ENCODE results near the gene CHCHD3. TPM values are rescaled to one million over a fixed set of nuclear protein-coding genes. Genes with fewer than 3 reads are reported as not detected.

The CHCHD3 gene
- total RNA-seq, 1 donor from 2014 or later = 209 TPM

DNA sequence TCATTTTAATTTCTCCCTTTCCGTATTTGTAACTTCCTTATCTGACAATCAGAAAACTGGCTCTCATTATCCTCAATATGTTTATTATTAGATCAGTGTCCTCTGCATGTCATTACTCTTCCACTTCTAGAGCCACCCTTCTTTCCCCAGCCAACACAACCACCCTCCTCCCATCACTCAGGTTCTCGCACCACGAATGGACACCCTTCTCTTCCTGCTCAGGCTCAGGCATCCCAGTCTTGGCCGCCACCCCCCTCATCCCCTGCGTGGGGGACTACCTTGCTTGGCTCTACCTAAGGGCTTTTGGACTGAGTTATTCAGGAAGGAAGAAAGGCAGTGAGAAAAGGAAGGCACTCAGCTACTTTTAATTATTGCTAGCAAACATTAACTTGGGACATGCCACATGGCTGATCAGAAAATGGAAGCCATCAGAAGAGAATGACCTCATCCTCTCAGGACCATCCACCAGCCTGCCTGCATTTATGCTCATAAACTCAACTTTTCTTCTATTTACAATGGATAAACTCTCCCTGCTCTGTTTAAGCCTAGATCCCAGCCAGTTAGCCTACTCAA lies 305.8 kb downstream of the CHCHD3 start:
- intact Hi-C loops (cut with micrococcal nuclease) = no loop called here
- no peaks in the 10 kb centered on the region for H3K36me3 ChIP-seq
- TF ChIP-seq, protein P1, sequence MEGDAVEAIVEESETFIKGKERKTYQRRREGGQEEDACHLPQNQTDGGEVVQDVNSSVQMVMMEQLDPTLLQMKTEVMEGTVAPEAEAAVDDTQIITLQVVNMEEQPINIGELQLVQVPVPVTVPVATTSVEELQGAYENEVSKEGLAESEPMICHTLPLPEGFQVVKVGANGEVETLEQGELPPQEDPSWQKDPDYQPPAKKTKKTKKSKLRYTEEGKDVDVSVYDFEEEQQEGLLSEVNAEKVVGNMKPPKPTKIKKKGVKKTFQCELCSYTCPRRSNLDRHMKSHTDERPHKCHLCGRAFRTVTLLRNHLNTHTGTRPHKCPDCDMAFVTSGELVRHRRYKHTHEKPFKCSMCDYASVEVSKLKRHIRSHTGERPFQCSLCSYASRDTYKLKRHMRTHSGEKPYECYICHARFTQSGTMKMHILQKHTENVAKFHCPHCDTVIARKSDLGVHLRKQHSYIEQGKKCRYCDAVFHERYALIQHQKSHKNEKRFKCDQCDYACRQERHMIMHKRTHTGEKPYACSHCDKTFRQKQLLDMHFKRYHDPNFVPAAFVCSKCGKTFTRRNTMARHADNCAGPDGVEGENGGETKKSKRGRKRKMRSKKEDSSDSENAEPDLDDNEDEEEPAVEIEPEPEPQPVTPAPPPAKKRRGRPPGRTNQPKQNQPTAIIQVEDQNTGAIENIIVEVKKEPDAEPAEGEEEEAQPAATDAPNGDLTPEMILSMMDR (IDR thresholded peaks at IDR 0.05; ENCODE audit: borderline replicate concordance) = no peak
- H3K4me1 ChIP-seq = peaks cover 5% of the 10 kb centered on the region
- H3K27ac ChIP-seq (replicated peaks) = no peak overlapping the region
- no peak for DNase-seq
- no peaks in the 10 kb centered on the region for H3K9me3 ChIP-seq (replicated peaks)
- no peaks in the 10 kb centered on the region for H3K27me3 ChIP-seq (ENCODE audit: low read depth)
- H3K4me3 ChIP-seq = no peak overlapping the region

DNA sequence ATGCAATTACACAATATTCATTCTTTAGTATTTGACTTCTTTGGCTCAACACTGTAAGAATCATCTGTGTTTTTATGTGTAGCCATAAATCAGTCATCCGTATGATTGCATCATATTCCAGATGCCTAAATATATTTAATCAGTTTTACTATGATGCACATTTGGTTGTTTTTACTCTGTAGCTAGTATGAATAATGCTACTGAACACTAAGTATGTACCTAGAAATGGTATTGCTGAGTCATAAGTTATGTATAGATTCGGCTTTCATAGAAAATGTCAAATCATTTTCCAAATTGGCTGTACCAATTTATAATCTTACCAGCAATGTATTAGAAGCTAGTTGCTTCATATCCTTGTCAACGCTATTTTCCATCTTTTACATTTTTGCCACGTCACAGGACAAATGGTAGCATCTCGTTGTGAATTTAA lies 308.3 kb downstream of the CHCHD3 start:
- Histone ChIP-seq H3K4me1 (no peaks in the 10 kb centered on the region), H3K4me3 (no peak overlapping the region), H3K9me3 (replicated peaks) (peaks cover 20% of the 10 kb centered on the region), H3K27me3 (ENCODE audit: low read depth) (no peaks in the 10 kb centered on the region), H3K27ac (replicated peaks) (no peak overlapping the region), H3K36me3 (no peaks in the 10 kb centered on the region)
- intact Hi-C loops (cut with micrococcal nuclease) = no loop called here
- TF ChIP-seq, protein P1 (IDR thresholded peaks at IDR 0.05; ENCODE audit: borderline replicate concordance) = no peak
- DNase-seq = no peak

- DNase-seq = no peak
- Histone ChIP-seq H3K27ac (replicated peaks) (no peak overlapping the region), H3K36me3 (no peaks in the 10 kb centered on the region), H3K4me3 (no peak overlapping the region), H3K9me3 (replicated peaks) (peaks cover 20% of the 10 kb centered on the region), H3K4me1 (no peaks in the 10 kb centered on the region), H3K27me3 (ENCODE audit: low read depth) (no peaks in the 10 kb centered on the region)
- intact Hi-C loops (cut with micrococcal nuclease) = no loop called here
- TF ChIP-seq, protein P1 (IDR thresholded peaks at IDR 0.05; ENCODE audit: borderline replicate concordance) = no peak
Measured at GRCh38 chr7:132771301-132771730, 310.6 kb downstream of the CHCHD3 start.

- H3K27me3 ChIP-seq (ENCODE audit: low read depth) = no peaks in the 10 kb centered on the region
- TF ChIP-seq, protein P1 (IDR thresholded peaks at IDR 0.05; ENCODE audit: borderline replicate concordance) = no peak
- intact Hi-C loops (cut with micrococcal nuclease) = no loop called here
- DNase-seq = no peak
- H3K4me1 ChIP-seq = no peaks in the 10 kb centered on the region
- H3K27ac ChIP-seq (replicated peaks) = no peak overlapping the region
- H3K36me3 ChIP-seq = no peaks in the 10 kb centered on the region
- no peak overlapping the region for H3K4me3 ChIP-seq
- peaks cover 20% of the 10 kb centered on the region for H3K9me3 ChIP-seq (replicated peaks)
Measured at GRCh38 chr7:132770055-132770454, 311.8 kb downstream of the CHCHD3 start.

DNA sequence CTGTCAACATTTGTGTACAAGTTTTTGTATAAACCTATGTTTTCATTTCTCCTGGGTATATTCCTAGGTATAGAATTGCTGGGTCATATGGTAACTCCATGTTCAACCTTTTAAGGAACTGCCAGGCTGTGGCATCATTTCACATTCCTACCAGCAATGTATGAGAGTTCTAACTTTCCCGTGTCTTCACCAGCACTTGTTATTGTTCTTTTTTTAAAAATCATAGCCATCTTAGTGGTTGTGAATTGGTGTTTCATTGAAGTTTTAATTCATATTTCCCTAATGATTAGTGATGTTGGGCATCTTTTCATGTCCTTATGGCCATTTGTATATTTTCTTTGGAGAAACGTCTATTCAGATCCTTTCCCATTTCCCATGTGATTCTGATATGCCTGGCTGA lies 312.6 kb downstream of the CHCHD3 start:
- Histone ChIP-seq H3K4me1 (no peaks in the 10 kb centered on the region), H3K4me3 (no peak overlapping the region), H3K9me3 (replicated peaks) (peaks cover 20% of the 10 kb centered on the region), H3K36me3 (no peaks in the 10 kb centered on the region), H3K27me3 (ENCODE audit: low read depth) (no peaks in the 10 kb centered on the region), H3K27ac (replicated peaks) (no peak overlapping the region)
- TF ChIP-seq, protein P1 (IDR thresholded peaks at IDR 0.05; ENCODE audit: borderline replicate concordance) = no peak
- DNase-seq = no peak
- intact Hi-C loops (cut with micrococcal nuclease) = no loop called here
